ENCODE measurements around the gene SLAMF9.

DNA sequence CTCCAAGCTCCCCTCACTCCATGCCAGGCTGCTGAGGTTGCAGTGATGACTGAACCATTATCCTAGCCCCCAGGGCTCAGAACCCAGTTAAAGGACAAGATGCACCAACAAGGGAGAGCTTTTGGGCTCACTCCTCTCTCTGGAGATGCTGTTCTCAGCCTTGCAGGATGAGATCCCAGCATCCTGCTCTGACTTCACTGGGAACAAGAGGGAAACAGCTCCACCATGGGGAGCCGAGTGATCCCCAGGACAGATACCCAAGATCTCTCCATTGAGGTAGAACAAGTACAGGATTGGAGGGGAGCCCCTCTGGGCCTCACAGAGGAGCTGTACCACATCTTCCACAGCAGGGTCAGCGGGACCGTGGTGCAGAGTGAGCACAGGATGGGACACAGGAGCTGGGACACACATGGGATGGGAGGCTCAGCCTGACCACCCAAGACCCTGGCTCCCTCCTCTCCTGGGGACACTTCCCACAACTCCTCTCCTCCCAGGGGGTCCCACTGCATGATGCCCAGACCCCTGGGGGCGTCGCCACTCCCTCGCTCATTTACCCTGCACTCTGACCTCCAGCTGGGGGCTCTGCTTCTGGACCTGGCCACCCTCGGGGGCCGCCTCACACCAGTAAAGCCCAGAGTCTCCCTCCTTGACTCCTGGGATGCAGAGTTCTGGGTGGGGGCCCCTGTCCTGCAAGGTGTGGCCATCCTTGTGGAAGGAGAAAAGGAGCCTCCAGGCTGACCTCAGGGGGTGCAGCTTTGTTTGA, 18.6 kb upstream of the SLAMF9 start:
- TF ChIP-seq, protein P1, sequence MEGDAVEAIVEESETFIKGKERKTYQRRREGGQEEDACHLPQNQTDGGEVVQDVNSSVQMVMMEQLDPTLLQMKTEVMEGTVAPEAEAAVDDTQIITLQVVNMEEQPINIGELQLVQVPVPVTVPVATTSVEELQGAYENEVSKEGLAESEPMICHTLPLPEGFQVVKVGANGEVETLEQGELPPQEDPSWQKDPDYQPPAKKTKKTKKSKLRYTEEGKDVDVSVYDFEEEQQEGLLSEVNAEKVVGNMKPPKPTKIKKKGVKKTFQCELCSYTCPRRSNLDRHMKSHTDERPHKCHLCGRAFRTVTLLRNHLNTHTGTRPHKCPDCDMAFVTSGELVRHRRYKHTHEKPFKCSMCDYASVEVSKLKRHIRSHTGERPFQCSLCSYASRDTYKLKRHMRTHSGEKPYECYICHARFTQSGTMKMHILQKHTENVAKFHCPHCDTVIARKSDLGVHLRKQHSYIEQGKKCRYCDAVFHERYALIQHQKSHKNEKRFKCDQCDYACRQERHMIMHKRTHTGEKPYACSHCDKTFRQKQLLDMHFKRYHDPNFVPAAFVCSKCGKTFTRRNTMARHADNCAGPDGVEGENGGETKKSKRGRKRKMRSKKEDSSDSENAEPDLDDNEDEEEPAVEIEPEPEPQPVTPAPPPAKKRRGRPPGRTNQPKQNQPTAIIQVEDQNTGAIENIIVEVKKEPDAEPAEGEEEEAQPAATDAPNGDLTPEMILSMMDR (IDR thresholded peaks at IDR 0.05 in 2 of 3, conservative IDR thresholded peaks at IDR 0.05 in 1 of 3; ENCODE audit: borderline replicate concordance in 1 of 3, insufficient read depth in 1 of 3, low read depth in 2 of 3, low read length in 2 of 3): no peak
- TF ChIP-seq POLR2A (IDR thresholded peaks at IDR 0.05; ENCODE audit: borderline replicate concordance, extremely low read depth, insufficient read depth, insufficient read length) (no peak), SIN3A (IDR thresholded peaks at IDR 0.05; ENCODE audit: low read depth) (no peak), POLR2AphosphoS5 (IDR thresholded peaks at IDR 0.05; ENCODE audit: low read depth, low read length) (no peak), YY1 (IDR thresholded peaks at IDR 0.05; ENCODE audit: extremely low read depth, insufficient replicate concordance, low read depth, low read length) (no peak)
- TF ChIP-seq, protein P2, sequence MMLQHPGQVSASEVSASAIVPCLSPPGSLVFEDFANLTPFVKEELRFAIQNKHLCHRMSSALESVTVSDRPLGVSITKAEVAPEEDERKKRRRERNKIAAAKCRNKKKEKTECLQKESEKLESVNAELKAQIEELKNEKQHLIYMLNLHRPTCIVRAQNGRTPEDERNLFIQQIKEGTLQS (IDR thresholded peaks at IDR 0.05): no peak
- TF ChIP-seq, protein P3, sequence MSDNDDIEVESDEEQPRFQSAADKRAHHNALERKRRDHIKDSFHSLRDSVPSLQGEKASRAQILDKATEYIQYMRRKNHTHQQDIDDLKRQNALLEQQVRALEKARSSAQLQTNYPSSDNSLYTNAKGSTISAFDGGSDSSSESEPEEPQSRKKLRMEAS (IDR thresholded peaks at IDR 0.05): no peak
